Brain microvascular endothelial cell (primary cell): ENCODE results near the gene PPP4R2.

ENCODE experiments used
- DNase-seq: peaks from one replicate; pipeline ENCODE4 v3.0.0-alpha.2; 2020
- H3K27ac ChIP-seq: fragments of 250-450 bp; sonication (Bioruptor Pico); 2 replicates; pipeline ENCODE4 v1.5.1; 2020; ENCODE audit warnings: mild to moderate bottlenecking, moderate library complexity
- H3K27me3 ChIP-seq: fragments of 250-450 bp; sonication (Bioruptor Pico); replicated peaks from 2 replicates; pipeline ENCODE4 v1.5.1; 2020; ENCODE audit warnings: mild to moderate bottlenecking
- H3K36me3 ChIP-seq: fragments of 250-450 bp; sonication (Bioruptor Pico); replicated peaks from 2 replicates; pipeline ENCODE4 v1.5.1; 2020; ENCODE audit warnings: mild to moderate bottlenecking
- H3K4me3 ChIP-seq: 2 replicates; pipeline ENCODE4 v1.5.1; 2011; ENCODE audit warnings: low read depth, mild to moderate bottlenecking, control low read depth, low read length, moderate library complexity
- in situ Hi-C: cut with HindIII; loops from 2 replicates; pipeline ENCODE4 v1.10.0; 2017; ENCODE audit warnings: low sequenced_read_pairs, low pct_ligation_motif_present
- TF ChIP-seq, protein P1 (sequence below): IDR thresholded peaks from 2 replicates; pipeline ENCODE4 v1.5.1; 2011; ENCODE audit warnings: low read depth, mild to moderate bottlenecking, moderate library complexity, low read length, control low read depth, inconsistent platforms; ENCODE audit errors: missing control alignments

The PPP4R2 gene, protein sequence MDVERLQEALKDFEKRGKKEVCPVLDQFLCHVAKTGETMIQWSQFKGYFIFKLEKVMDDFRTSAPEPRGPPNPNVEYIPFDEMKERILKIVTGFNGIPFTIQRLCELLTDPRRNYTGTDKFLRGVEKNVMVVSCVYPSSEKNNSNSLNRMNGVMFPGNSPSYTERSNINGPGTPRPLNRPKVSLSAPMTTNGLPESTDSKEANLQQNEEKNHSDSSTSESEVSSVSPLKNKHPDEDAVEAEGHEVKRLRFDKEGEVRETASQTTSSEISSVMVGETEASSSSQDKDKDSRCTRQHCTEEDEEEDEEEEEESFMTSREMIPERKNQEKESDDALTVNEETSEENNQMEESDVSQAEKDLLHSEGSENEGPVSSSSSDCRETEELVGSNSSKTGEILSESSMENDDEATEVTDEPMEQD

DNA sequence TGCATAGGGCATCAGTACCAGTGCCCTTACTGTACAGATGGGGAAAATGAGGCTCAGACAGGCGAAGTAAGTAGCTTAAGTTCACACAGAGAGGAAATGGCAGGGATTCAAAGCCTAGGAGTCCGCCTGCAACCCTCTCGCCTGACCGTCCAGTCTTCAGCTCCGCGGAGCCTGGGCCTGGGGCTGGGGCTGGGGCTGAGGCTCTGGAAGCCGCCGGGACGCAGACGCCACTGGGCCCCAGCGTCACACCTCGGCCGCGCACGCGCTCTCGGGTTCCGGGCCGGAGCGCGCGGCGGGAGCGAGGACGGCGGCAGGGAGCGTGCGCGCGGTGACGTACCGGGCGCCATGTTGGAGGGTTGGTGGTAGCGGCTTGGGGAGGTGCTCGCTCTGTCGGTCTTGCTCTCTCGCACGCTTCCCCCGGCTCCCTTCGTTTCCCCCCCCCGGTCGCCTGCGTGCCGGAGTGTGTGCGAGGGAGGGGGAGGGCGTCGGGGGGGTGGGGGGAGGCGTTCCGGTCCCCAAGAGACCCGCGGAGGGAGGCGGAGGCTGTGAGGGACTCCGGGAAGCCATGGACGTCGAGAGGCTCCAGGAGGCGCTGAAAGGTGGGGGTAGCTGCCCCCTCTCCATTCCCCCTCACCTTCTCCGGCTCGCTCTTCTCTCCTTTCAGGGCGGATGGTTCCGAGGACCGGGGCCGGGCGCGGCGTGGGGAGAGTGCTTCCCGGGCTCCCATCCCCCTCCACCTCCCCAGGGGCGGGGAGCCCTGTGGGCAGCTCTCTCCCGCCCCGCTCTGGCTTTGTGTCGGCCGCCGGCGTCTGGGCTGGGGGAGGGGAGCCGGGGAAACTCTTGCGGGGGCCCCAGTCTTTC is at the start of gene PPP4R2:
Gene PPP4R2, plus strand, starts transcription at position 339 of the 861 bp plus-strand sequence. Its CDS starts 227 bp downstream, at position 566.
- peak within 1 kb of the TSS; percentile 88 for H3K4me3 ChIP-seq
- in situ Hi-C loops, result no loop called here
- H3K27ac ChIP-seq, result peak within 1 kb of the TSS; percentile 94
- H3K36me3 ChIP-seq, result peaks cover 9% of the 10 kb centered on the region
- no peaks in the 10 kb centered on the region for H3K27me3 ChIP-seq
- TF ChIP-seq, protein P1, sequence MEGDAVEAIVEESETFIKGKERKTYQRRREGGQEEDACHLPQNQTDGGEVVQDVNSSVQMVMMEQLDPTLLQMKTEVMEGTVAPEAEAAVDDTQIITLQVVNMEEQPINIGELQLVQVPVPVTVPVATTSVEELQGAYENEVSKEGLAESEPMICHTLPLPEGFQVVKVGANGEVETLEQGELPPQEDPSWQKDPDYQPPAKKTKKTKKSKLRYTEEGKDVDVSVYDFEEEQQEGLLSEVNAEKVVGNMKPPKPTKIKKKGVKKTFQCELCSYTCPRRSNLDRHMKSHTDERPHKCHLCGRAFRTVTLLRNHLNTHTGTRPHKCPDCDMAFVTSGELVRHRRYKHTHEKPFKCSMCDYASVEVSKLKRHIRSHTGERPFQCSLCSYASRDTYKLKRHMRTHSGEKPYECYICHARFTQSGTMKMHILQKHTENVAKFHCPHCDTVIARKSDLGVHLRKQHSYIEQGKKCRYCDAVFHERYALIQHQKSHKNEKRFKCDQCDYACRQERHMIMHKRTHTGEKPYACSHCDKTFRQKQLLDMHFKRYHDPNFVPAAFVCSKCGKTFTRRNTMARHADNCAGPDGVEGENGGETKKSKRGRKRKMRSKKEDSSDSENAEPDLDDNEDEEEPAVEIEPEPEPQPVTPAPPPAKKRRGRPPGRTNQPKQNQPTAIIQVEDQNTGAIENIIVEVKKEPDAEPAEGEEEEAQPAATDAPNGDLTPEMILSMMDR, result no peak
- DNase-seq, result peak; percentile 77

DNA sequence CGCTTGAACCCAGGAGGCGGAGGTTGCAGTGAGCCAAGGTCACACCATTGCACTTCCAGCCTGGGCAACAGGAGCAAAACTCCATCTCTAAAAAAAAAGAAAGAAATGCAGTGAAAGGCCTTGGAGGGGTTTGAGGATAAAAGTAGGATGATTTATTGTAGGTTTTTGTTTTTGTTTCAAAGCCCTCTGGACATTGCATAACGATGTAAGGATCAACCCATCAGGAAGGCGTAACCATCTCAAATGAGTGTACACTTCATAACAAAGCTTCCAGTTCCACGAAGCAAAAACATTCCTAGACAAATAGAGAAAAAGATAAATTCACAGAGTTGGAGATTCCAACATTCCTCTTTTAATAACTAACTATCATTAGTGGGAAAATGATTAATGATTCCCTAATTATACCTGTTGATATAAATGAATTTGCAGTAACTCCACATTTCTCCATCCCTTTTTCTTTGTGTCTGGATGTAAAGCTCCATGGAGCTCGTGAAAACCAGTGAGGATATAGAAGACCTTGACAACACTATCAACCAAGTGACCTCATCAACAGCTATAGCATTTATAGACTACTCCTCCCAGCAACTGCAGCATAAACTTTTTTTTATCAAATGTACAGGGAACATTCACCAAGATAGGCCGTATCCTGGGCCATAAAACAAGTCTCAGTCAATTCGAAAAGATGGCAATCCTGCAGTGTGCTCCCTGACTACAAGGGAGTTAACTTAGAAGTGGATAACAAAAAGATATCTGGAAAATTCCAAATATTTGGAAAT is 48.7 kb upstream of the PPP4R2 start:
- in situ Hi-C loops, result no loop called here
- Histone ChIP-seq H3K4me3 (no peak overlapping the region), H3K27me3 (no peaks in the 10 kb centered on the region), H3K36me3 (no peaks in the 10 kb centered on the region), H3K27ac (no peak overlapping the region)
- DNase-seq, result no peak
- TF ChIP-seq, protein P1, result no peak

- TF ChIP-seq, protein P1, result no peak
- DNase-seq, result no peak
- in situ Hi-C loops, result no loop called here
- Histone ChIP-seq H3K27ac (no peak overlapping the region), H3K4me3 (no peak overlapping the region), H3K27me3 (no peaks in the 10 kb centered on the region), H3K36me3 (no peaks in the 10 kb centered on the region)
These were observed 47.6 kb upstream of the PPP4R2 start for GRCh38 chr3:72949016-72949415.

- Histone ChIP-seq H3K27ac (no peak overlapping the region), H3K27me3 (no peaks in the 10 kb centered on the region), H3K4me3 (no peak overlapping the region), H3K36me3 (no peaks in the 10 kb centered on the region)
- no peak for DNase-seq
- TF ChIP-seq, protein P1, result no peak
- in situ Hi-C loops, result no loop called here
These were observed 46.2 kb upstream of the PPP4R2 start for GRCh38 chr3:72950372-72950771.

DNA sequence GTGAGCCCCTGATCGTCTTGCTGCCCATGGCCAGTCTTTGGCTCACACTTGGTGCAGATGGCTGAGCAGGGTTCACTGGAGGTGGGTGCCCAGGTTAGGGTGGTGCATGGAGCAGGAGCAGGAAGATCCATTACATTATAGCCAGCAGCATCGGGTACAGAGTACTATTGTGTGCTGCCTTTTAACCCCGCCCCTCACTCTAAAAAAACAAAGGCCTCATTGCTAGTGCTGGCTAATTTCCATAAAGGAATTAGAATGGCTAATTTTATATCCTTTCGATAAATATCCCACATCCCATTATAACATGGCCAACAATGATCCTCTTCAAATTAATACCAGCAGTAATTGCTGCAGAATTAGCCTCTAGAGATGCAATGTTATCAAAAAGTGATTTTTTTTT is 45.8 kb upstream of the PPP4R2 start:
- Histone ChIP-seq H3K36me3 (no peaks in the 10 kb centered on the region), H3K27me3 (no peaks in the 10 kb centered on the region), H3K4me3 (no peak overlapping the region), H3K27ac (no peak overlapping the region)
- no peak for DNase-seq
- TF ChIP-seq, protein P1, result no peak
- in situ Hi-C loops, result no loop called here
